Neuronal stem cell (in vitro differentiated cells): ENCODE data around the gene FOXF1.

Experiments used
- DNase-seq: peaks from one replicate; pipeline ENCODE4 v3.0.0-alpha.2; 2013; ENCODE audit warnings: low spot score
- H2AFZ ChIP-seq: one replicate; pipeline ENCODE4 v1.6.1; 2013; ENCODE audit warnings: mild to moderate bottlenecking, low read length, inconsistent platforms
- H2AK5ac ChIP-seq: 2 replicates; pipeline ENCODE4 v1.6.1; 2013; ENCODE audit warnings: low read depth, mild to moderate bottlenecking, inconsistent platforms, low read length, moderate library complexity, mixed read lengths
- H2BK120ac ChIP-seq: 2 replicates; pipeline ENCODE4 v1.6.1; 2013; ENCODE audit warnings: low read depth, mild to moderate bottlenecking, inconsistent platforms, low read length, moderate library complexity, mixed read lengths
- H2BK12ac ChIP-seq: one replicate; pipeline ENCODE4 v1.6.1; 2013; ENCODE audit warnings: low read length, inconsistent platforms
- H2BK15ac ChIP-seq: 2 replicates; pipeline ENCODE4 v1.6.1; 2013; ENCODE audit warnings: mild to moderate bottlenecking, low read length, inconsistent platforms, mixed read lengths
- H2BK5ac ChIP-seq: one replicate; pipeline ENCODE4 v1.6.1; 2013; ENCODE audit warnings: inconsistent platforms, mild to moderate bottlenecking, low read length, moderate library complexity
- H3K14ac ChIP-seq: one replicate; pipeline ENCODE4 v1.6.1; 2013; ENCODE audit warnings: low read length, inconsistent platforms
- H3K18ac ChIP-seq: 2 replicates; pipeline ENCODE4 v1.6.1; 2013; ENCODE audit warnings: low read length, inconsistent platforms
- H3K23ac ChIP-seq: 2 replicates; pipeline ENCODE4 v1.6.1; 2013; ENCODE audit warnings: low read depth, mild to moderate bottlenecking, mixed read lengths, low read length, inconsistent platforms; ENCODE audit not compliant: poor library complexity
- H3K27ac ChIP-seq: replicated peaks from 3 replicates; pipeline ENCODE4 v1.5.1; 2013; ENCODE audit warnings: low read length, inconsistent platforms
- H3K27me3 ChIP-seq, 3 experiments: 2 replicates each; pipeline ENCODE4 v1.6.1; 2013; ENCODE audit warnings: low read length in 3 of 3, mild to moderate bottlenecking in 2 of 3, inconsistent platforms in 1 of 3, low read depth in 1 of 3, mixed read lengths in 1 of 3, moderate library complexity in 1 of 3; ENCODE audit not compliant: control insufficient read depth in 3 of 3, insufficient read depth in 3 of 3
- H3K36me3 ChIP-seq, 2 donors: replicated peaks in 1 of 2; 2 replicates each; pipeline ENCODE4 v1.6.1; 2013; ENCODE audit warnings: low read length in 2 of 2; ENCODE audit not compliant: control insufficient read depth in 2 of 2, insufficient read depth in 2 of 2
- H3K4ac ChIP-seq: 2 replicates; pipeline ENCODE4 v1.6.1; 2013; ENCODE audit warnings: inconsistent platforms, mild to moderate bottlenecking, low read length, moderate library complexity
- H3K4me1 ChIP-seq, 2 donors: 1 replicate in 1 of 2; 2 replicates in 1 of 2; pipeline ENCODE4 v1.6.1; 2013; ENCODE audit warnings: low read length in 2 of 2, low read depth in 1 of 2; ENCODE audit not compliant: control insufficient read depth in 2 of 2, insufficient read depth in 1 of 2
- H3K4me2 ChIP-seq: one replicate; pipeline ENCODE4 v1.6.1; 2013; ENCODE audit warnings: mild to moderate bottlenecking, low read length, inconsistent platforms; ENCODE audit not compliant: insufficient read depth, poor library complexity, severe bottlenecking
- H3K4me3 ChIP-seq, 2 donors: 2 replicates each; pipeline ENCODE4 v1.5.1; 2013; ENCODE audit warnings: low read length in 2 of 2, mild to moderate bottlenecking in 2 of 2, inconsistent platforms in 1 of 2, moderate library complexity in 1 of 2
- H3K79me1 ChIP-seq: one replicate; pipeline ENCODE4 v1.6.1; 2013; ENCODE audit warnings: low read depth, mild to moderate bottlenecking, inconsistent platforms, low read length, moderate library complexity
- H3K9ac ChIP-seq: one replicate; pipeline ENCODE4 v1.6.1; 2013; ENCODE audit warnings: mild to moderate bottlenecking, low read depth, low read length, inconsistent platforms; ENCODE audit not compliant: poor library complexity
- H3K9me3 ChIP-seq, 2 donors: replicated peaks in 1 of 2; 2 replicates each; pipeline versions ENCODE3 to v1.6.1; 2013; ENCODE audit warnings: low read length in 2 of 2, mild to moderate bottlenecking in 2 of 2, inconsistent platforms in 1 of 2, low read depth in 1 of 2, mixed read lengths in 1 of 2, moderate library complexity in 1 of 2; ENCODE audit not compliant: control insufficient read depth in 2 of 2, insufficient read depth in 1 of 2
- H4K8ac ChIP-seq: one replicate; pipeline ENCODE4 v1.6.1; 2013; ENCODE audit warnings: low read depth, mild to moderate bottlenecking, inconsistent platforms, low read length, moderate library complexity
- H4K91ac ChIP-seq: one replicate; pipeline ENCODE4 v1.6.1; 2013; ENCODE audit warnings: low read length, low read depth, mild to moderate bottlenecking, inconsistent platforms; ENCODE audit not compliant: poor library complexity
- WGBS, 2 donors: extraction: QIAGEN DNeasy Blood & Tissue Kit; methylation state at CpG; one replicate each; pipeline ENCODE4 v1.1.7; 2013; ENCODE audit warnings: missing lambda C conversion rate in 2 of 2, mixed read lengths in 1 of 2; ENCODE audit not compliant: insufficient read length in 2 of 2, insufficient replicate concordance in 1 of 2; ENCODE audit errors: extremely low coverage in 2 of 2; 5-methylcytosine and 5-hydroxymethylcytosine counted together

FOXF1 gene

DNA sequence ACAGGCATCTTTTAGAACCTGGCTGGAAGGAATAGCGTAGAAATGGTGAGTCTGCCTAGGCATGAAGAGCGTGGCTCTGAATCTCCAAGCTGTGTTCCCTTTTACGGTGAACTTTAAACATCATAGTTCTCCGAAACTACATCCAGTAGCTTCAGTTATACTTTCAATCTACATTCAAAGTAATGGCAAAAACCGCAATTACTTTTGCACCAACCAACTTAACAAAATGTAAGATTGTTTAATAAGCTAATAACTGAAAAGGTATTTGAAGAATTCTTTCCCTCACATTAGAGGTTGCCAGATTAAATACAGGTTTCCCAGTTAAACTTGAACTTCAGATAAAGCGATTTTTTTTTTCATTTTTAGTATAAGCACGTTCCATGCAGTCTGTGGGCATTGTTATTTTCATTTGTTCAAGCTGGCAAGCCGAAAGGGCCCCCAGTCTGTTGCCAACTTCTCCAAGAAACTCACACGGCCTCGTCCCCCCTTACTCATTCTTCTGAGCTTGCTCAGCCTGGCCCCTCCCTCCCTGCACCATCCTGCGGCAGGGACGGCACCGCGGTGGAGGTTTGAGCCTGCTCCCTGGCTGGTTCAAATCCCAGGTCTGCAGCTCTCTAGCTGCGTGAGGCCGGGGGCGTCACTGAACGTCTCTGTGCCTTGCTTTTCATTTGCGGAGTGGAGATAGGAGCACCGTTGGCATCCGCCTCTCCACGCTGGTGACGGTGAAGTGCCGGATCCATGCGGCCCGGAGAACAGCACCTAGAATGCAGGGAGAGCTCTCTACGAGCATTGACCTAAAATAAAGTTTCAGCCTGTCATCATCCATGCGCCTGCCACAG is 48.2 kb downstream of the FOXF1 start:
- Histone ChIP-seq H3K4me2 (no peak overlapping the region), H2BK120ac (no peak overlapping the region), H3K9me3 (no peaks in the 10 kb centered on the region), H3K79me1 (no peaks in the 10 kb centered on the region), H2BK12ac (no peak overlapping the region), H3K27ac (no peak overlapping the region), H2BK15ac (no peak overlapping the region), H3K4me3 (no peak overlapping the region), H3K9ac (no peak overlapping the region), H3K23ac (no peak overlapping the region), H3K18ac (no peak overlapping the region), H2BK5ac (no peak overlapping the region), H2AFZ (no peak overlapping the region), H3K36me3 (no peaks in the 10 kb centered on the region), H3K14ac (no peak overlapping the region), H4K8ac (no peak overlapping the region), H2AK5ac (peak overlapping the region; percentile 63), H3K27me3 (peaks cover 0 to 2% (median 0%) of the 10 kb centered on the region in 3 experiments), H3K4ac (no peak overlapping the region), H3K4me1 (peaks cover 3 to 8% of the 10 kb centered on the region in 2 donors), H4K91ac (no peak overlapping the region)
- no CpG with 5 or more reads among the region's 28 CpGs for WGBS, 2 donors
- DNase-seq: no peak

DNA sequence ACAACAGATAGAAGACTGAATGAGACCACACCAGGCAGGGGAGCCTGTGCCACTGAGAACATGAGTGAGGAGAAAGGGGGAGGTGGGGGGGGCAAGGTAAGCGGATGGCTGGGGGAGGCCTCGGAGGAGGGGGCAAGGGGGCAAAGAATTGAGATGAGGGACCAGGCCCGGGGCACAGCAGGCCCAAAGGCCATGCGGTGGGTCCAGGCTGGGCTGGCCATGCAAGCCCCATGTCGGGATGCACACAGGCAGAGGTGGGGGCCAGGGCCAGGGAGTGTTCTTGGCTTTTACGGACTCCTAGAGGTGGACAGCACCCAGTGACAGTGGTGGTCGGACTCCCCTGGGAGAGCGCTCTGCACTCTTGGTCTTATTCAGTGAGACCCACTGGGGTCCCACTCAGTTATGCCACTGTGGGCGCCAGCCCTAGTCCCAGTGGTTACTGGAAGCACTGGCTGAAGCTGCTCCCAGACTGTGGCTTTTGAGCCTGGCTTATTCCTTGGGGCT is 49.5 kb downstream of the FOXF1 start:
- Histone ChIP-seq H3K4me3 (no peak overlapping the region), H3K27me3 (peaks cover 2 to 12% (median 10%) of the 10 kb centered on the region in 3 experiments), H3K4me1 (peaks cover 3 to 8% of the 10 kb centered on the region in 2 donors), H2BK120ac (no peak overlapping the region), H3K36me3 (no peaks in the 10 kb centered on the region), H2AFZ (no peak overlapping the region), H2AK5ac (peak overlapping the region; percentile 25), H3K9ac (no peak overlapping the region), H3K9me3 (no peaks in the 10 kb centered on the region), H3K79me1 (no peaks in the 10 kb centered on the region), H4K91ac (no peak overlapping the region), H3K4ac (no peak overlapping the region), H3K23ac (no peak overlapping the region), H2BK12ac (no peak overlapping the region), H3K27ac (no peak overlapping the region), H4K8ac (no peak overlapping the region), H3K4me2 (no peak overlapping the region), H2BK15ac (no peak overlapping the region), H2BK5ac (no peak overlapping the region), H3K14ac (no peak overlapping the region), H3K18ac (no peak overlapping the region)
- DNase-seq: no peak
- WGBS, 2 donors: no CpG with 5 or more reads among the region's 9 CpGs

DNA sequence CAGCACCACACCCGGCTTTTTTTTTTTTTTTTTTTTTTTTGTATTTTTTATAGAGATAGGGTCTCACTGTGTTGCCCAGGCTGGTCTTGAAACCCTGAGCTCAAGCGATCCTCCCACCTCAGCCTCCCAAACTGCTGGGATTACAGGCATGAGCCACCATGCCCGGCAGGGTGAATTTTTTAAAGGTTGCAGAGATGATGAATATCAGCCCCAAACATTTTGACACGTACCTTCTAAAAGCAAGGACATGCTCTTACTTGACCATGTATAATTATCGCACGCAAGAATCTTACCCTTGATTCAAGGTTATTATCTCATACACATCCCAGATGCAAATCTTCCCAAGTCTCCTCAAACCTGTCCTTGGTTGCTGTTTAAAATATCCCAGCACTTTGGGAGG is 52.0 kb downstream of the FOXF1 start:
- no peak overlapping the region for H3K14ac ChIP-seq
- no CpG with 5 or more reads among the region's 6 CpGs for WGBS, 2 donors

More for the DNA sequence above, 52.0 kb downstream of the FOXF1 start:
- Histone ChIP-seq H3K18ac (no peak overlapping the region), H2AFZ (no peak overlapping the region), H3K4me2 (no peak overlapping the region), H2BK12ac (no peak overlapping the region), H3K4me3 (no peak overlapping the region), H3K79me1 (no peaks in the 10 kb centered on the region), H2BK120ac (no peak overlapping the region), H3K23ac (no peak overlapping the region), H3K4me1 (peaks cover 0 to 3% of the 10 kb centered on the region in 2 donors), H3K27me3 (peaks cover 16 to 37% (median 31%) of the 10 kb centered on the region in 3 experiments), H3K4ac (no peak overlapping the region), H3K9me3 (peaks cover 0 to 2% of the 10 kb centered on the region in 2 donors), H3K9ac (no peak overlapping the region), H3K36me3 (no peaks in the 10 kb centered on the region), H3K27ac (no peak overlapping the region), H2BK5ac (no peak overlapping the region), H2AK5ac (no peak overlapping the region), H4K8ac (no peak overlapping the region), H4K91ac (no peak overlapping the region), H2BK15ac (no peak overlapping the region)
- no peak for DNase-seq
